HFFc6 (cell line): ENCODE measurements around the gene KSR2. TPM values are rescaled to one million over a fixed set of nuclear protein-coding genes. Genes with fewer than 3 reads are reported as not detected.
"Not testable (repeated sequence)": the region's sequence is repeated elsewhere in the genome, so short reads cannot be mapped to it uniquely, and the experiment has no call there.

Experiments used
- DNase-seq: peaks from one replicate; pipeline ENCODE4 v3.0.0-alpha.2; 2018
- H3K27ac Mint-ChIP-seq: 2 replicates; pipeline ENCODE4 v1.8.0; 2020; ENCODE audit warnings: mild to moderate bottlenecking, mixed read lengths
- H3K27me3 Mint-ChIP-seq: 2 replicates; pipeline ENCODE4 v1.8.0; 2021; ENCODE audit warnings: mild to moderate bottlenecking, moderate library complexity, mixed read lengths; ENCODE audit not compliant: insufficient read depth
- H3K36me3 Mint-ChIP-seq: 2 replicates; pipeline ENCODE4 v1.8.0; 2021; ENCODE audit warnings: low read depth, mixed read lengths
- H3K4me1 Mint-ChIP-seq: 2 replicates; pipeline ENCODE4 v1.8.0; 2020; ENCODE audit warnings: low read depth, mixed read lengths
- H3K4me3 Mint-ChIP-seq: 2 replicates; pipeline ENCODE4 v1.8.0; 2020; ENCODE audit warnings: mild to moderate bottlenecking, moderate library complexity, mixed read lengths
- H3K9me3 Mint-ChIP-seq: 2 replicates; pipeline ENCODE4 v1.8.0; 2020; ENCODE audit warnings: mild to moderate bottlenecking, mixed read lengths
- total RNA-seq, 6 experiments: library from RNA; stranded (reverse); fragmentation: NEBNext Ultra II Directional; extraction: Animal tissue kit (Norgen Biotek cat#: 25700); gene quantifications; 2 replicates in 1 of 6; 3 replicates in 5 of 6; pipeline ENCODE4 v1.2.3, GENCODE V29; 2021
- TF ChIP-seq, protein P1 (sequence below): fragments of 200-600 bp; sonication (generic); IDR thresholded peaks from 2 replicates; pipeline ENCODE4 v1.5.0; 2021; ENCODE audit warnings: antibody characterized with exemption, mild to moderate bottlenecking

KSR2 gene
- total RNA-seq, 6 experiments from 2014 or later: 0.09 to 0.22 (median 0.12) TPM; not detected in 2

DNA sequence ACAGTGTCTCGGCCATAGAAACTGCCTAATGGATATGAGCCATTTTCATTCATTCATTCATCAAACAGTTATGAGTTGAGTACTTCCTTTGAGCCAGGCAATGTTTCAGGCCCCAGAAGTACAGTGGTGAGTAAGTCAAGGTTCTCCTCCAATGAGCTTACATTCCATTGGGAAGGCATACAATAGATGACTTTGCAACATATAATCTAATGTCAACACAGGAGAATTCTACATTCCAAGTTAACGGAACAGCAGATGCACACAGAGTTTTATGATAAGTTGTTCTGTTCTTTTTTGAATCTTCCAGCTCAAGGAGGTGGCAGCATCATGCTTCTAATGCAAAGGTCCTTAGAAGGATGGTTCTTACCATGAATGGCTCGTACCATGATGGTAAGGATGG, 44.5 kb upstream of the KSR2 start:
- Mint-ChIP-seq H3K36me3 (0 out of 2 replicates have a peak, but pooled peaks cover 4% of the 10 kb centered on the region), H3K4me3 (no peak overlapping the region), H3K27me3 (no peaks in the 10 kb centered on the region; the same call in 1 of the 2 replicates), H3K9me3 (no peaks in the 10 kb centered on the region), H3K27ac (no peak overlapping the region), H3K4me1 (peaks cover 28% of the 10 kb centered on the region)
- DNase-seq: no peak
- TF ChIP-seq, protein P1, sequence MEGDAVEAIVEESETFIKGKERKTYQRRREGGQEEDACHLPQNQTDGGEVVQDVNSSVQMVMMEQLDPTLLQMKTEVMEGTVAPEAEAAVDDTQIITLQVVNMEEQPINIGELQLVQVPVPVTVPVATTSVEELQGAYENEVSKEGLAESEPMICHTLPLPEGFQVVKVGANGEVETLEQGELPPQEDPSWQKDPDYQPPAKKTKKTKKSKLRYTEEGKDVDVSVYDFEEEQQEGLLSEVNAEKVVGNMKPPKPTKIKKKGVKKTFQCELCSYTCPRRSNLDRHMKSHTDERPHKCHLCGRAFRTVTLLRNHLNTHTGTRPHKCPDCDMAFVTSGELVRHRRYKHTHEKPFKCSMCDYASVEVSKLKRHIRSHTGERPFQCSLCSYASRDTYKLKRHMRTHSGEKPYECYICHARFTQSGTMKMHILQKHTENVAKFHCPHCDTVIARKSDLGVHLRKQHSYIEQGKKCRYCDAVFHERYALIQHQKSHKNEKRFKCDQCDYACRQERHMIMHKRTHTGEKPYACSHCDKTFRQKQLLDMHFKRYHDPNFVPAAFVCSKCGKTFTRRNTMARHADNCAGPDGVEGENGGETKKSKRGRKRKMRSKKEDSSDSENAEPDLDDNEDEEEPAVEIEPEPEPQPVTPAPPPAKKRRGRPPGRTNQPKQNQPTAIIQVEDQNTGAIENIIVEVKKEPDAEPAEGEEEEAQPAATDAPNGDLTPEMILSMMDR: no peak

DNA sequence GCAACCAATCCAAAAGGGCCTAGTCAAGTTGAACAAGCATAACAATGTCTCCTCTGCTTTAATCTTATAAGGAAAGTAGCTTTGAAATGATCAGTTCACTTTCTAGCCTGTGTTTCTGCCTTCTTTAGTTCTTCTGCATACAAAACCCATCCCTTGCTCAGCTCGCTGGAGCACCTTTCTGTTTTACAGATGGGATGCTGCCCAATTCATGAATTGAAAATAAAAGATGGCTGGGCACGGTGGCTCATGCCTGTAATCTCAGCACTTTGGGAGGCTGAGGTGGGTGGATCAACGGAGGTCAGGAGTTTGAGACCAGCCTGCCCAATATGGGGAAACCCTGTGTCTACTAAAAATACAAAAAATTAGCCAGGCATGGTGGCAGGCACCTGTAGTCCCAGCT, 43.2 kb upstream of the KSR2 start:
- no peak for DNase-seq
- H3K9me3 Mint-ChIP-seq: no peaks in the 10 kb centered on the region
- no peaks in the 10 kb centered on the region for H3K36me3 Mint-ChIP-seq
- peaks cover 15% of the 10 kb centered on the region for H3K4me1 Mint-ChIP-seq
- TF ChIP-seq, protein P1: no peak
- peaks cover 5% of the 10 kb centered on the region for H3K27me3 Mint-ChIP-seq
- no peak overlapping the region for H3K27ac Mint-ChIP-seq
- no peak overlapping the region for H3K4me3 Mint-ChIP-seq

DNA sequence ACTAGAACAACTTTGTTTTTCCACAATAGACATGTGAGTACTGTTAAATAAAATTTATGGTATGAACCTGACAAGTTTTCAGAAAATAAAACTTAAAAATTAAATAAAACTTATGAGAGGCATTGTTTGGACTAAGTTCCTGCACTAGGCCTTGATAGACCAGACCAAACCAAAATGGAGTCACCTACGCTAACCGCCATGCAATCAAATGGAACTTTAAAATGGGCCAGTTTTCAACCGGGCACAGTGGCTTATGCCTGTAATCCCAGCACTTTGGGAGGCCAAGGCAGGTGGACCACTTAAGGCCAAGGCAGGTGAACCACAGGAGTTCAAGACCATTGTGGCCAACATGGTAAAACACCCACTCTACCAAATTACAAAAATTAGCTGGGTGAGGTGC, 42.6 kb upstream of the KSR2 start:
- no peak for DNase-seq
- TF ChIP-seq, protein P1: no peak
- Mint-ChIP-seq H3K4me1 (peaks cover 15% of the 10 kb centered on the region), H3K9me3 (no peaks in the 10 kb centered on the region), H3K27me3 (peaks cover 7% of the 10 kb centered on the region), H3K36me3 (no peaks in the 10 kb centered on the region), H3K27ac (no peak overlapping the region), H3K4me3 (no peak overlapping the region)

DNA sequence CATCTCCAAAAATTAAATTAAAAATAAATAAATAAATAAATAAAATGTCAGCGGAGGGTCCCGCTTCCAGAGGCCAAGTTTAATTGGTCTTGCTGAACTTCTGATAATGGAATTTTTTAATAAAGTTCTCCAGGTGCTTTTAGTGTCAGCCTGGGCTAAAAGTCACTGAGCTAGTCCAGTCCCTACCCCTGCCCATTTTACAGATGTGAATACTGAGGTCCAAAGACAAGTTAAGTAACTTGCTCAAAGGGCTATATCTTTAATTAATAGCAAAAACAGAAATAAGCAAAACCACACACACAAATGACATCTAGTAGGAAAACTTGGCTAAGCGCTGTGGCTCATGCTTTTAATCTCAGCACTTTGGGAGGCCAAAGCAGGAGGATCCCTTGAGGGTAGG, 42.1 kb upstream of the KSR2 start:
- peaks cover 7% of the 10 kb centered on the region for H3K27me3 Mint-ChIP-seq
- peaks cover 10% of the 10 kb centered on the region for H3K4me1 Mint-ChIP-seq
- H3K27ac Mint-ChIP-seq: no peak overlapping the region
- no peaks in the 10 kb centered on the region for H3K9me3 Mint-ChIP-seq
- no peak overlapping the region for H3K4me3 Mint-ChIP-seq
- no peaks in the 10 kb centered on the region for H3K36me3 Mint-ChIP-seq
- DNase-seq: no peak
- TF ChIP-seq, protein P1: no peak

DNA sequence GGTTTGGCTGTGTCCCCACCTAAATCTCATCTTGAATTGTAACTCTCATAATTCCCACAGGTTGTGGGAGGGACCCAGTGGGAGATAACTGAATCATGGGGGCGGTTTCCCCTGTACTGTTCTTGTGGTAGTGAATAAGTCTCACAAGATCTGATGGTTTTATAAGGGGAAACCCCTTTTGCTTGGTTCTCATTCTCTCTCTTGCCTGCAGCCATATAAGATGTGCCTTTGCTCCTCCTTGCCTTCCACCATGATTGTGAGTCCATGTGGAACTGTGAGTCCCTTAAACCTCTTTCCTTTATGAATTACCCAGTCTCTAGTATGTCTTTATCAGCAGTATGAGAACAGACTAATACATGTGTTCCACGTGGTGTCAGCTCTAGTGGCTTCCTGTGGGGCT, 31.0 kb upstream of the KSR2 start:
- not testable (repeated sequence) for H3K4me1 Mint-ChIP-seq, H3K9me3 Mint-ChIP-seq, H3K4me3 Mint-ChIP-seq, H3K27me3 Mint-ChIP-seq, H3K36me3 Mint-ChIP-seq, DNase-seq, H3K27ac Mint-ChIP-seq

DNA sequence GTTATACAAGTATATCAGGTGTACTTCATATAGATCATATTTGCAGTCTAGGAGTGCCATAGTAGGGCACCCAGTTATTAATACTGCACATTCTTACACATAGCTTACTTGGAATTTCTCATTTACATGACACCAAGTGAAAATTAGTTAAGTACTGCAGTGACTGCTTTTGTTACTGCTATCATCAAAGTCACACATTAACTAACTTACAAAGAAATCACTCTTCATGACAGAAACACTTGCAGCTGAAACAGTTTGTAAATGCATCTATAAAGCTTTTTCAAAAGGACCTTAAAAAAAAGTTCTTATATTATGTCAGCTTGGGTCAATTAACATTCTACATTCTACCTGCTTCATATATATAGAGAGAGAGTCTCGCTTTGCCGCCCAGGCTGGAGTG, 29.9 kb upstream of the KSR2 start:
- Mint-ChIP-seq H3K36me3 (no peaks in the 10 kb centered on the region), H3K27me3 (peaks cover 6% of the 10 kb centered on the region), H3K4me1 (no peaks in the 10 kb centered on the region), H3K9me3 (no peaks in the 10 kb centered on the region), H3K4me3 (no peak overlapping the region), H3K27ac (no peak overlapping the region)
- TF ChIP-seq, protein P1: no peak
- DNase-seq: no peak
